Right lobe of liver (tissue), 4 donors: ENCODE data around the gene NOP10.

Experiments
- CTCF ChIP-seq, 4 donors: fragments of 200-600 bp in 3 of 4; fragments of 450-650 bp in 1 of 4; IDR thresholded peaks; one replicate each; pipeline versions ENCODE4 v1.5.1 to v1.8.0; 2016 to 2022; ENCODE audit warnings: antibody characterized with exemption in 4 of 4, mild to moderate bottlenecking in 2 of 4
- POLR2A ChIP-seq: fragments of 450-650 bp; IDR thresholded peaks from one replicate; pipeline ENCODE4 v1.6.1; 2017; ENCODE audit warnings: antibody characterized with exemption, mild to moderate bottlenecking
- donor health status: DM: no; HTN: no; CAD: no.
- donor health status: DM: no; HTN: no; CAD: no.
- donor health status: DM: no; HTN: yes; CAD: no.

- TF ChIP-seq CTCF (IDR thresholded peaks at IDR 0.05) (no peak), POLR2A (peak; percentile 62)
Observed at GRCh38 chr15:34318277-34319079, 24.5 kb downstream of the NOP10 start.
